ENCODE results near the gene GRAMD2B.
"Not testable (repeated sequence)": the region's sequence is repeated elsewhere in the genome, so short reads cannot be mapped to it uniquely, and the experiment has no call there.

The GRAMD2B gene, protein sequence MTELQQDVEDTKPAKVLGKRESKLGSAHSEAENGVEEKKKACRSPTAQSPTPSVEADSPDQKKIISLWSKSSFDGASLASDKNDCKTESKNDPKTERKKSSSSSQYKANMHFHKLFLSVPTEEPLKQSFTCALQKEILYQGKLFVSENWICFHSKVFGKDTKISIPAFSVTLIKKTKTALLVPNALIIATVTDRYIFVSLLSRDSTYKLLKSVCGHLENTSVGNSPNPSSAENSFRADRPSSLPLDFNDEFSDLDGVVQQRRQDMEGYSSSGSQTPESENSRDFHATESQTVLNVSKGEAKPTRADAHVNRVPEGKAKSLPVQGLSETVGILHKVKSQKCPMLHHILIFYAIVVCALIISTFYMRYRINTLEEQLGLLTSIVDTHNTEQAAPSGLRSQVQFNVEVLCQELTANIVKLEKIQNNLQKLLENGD

DNA sequence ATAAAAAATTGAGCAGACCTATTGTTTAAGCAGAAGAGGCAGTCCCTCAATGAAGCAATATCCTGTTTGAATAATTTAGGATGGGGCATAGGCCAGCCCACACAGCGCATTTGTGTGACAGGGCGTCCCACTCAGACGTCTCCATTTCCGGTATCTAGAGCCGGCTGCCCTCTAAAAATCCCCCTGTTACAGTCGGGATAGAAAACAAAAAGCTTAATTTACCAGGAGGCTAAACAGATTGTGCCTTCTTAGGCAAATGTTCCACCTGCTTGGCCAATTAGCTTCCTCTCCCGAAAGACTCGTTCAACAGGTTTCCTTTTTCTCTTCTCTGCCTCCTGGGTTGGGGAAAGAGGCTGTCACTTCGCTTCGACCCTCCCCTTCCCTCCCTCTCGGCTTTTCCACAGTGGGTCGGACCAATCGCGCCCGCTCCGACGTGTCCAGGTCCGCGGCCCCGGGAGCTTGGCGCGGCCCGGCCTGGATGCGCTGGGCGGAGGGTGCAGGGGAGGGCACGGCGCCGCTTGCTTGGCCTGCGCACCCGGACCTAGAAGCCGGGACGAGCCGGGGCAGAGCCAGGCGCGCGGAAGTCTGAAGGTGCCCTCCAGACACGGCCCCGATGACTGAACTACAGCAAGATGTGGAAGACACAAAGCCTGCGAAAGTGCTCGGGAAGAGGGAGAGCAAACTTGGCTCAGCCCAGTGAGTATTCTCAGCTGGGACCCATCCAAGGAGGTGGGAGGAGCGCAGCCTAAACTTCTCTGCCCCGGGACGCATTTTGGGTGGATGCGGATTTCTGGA is at the start of gene GRAMD2B:
TSS of gene GRAMD2B (plus strand) at position 416 of the 795 bp plus-strand sequence. CDS start at position 614, 198 bp downstream.
- DNase-seq (ENCODE audit: low read depth) = peak; percentile 96
- no peak for TF ChIP-seq CTCF (IDR thresholded peaks at IDR 0.05; ENCODE audit: insufficient read depth, low read depth, low read length, missing control alignments)
- H3K4me3 ChIP-seq (ENCODE audit: low read length) = peak within 1 kb of the TSS; percentile 73

- TF ChIP-seq CTCF (IDR thresholded peaks at IDR 0.05; ENCODE audit: insufficient read depth, low read depth, low read length, missing control alignments) = no peak
- DNase-seq (ENCODE audit: low read depth) = no peak
- H3K4me3 ChIP-seq (ENCODE audit: low read length) = no peak overlapping the region
These were observed 49.1 kb upstream of the GRAMD2B start for GRCh38 chr5:126374109-126374416.

GRCh38 chr5:126376443-126376842 is 46.8 kb upstream of the GRAMD2B start:
- no peak for TF ChIP-seq CTCF (IDR thresholded peaks at IDR 0.05; ENCODE audit: insufficient read depth, low read depth, low read length, missing control alignments)
- DNase-seq (ENCODE audit: low read depth) = no peak
- H3K4me3 ChIP-seq (ENCODE audit: low read length) = no peak overlapping the region

- H3K4me3 ChIP-seq (ENCODE audit: low read length) = no peak overlapping the region
- DNase-seq (ENCODE audit: low read depth) = no peak
- no peak for TF ChIP-seq CTCF (IDR thresholded peaks at IDR 0.05; ENCODE audit: insufficient read depth, low read depth, low read length, missing control alignments)
These were observed 45.8 kb upstream of the GRAMD2B start for GRCh38 chr5:126377424-126377823.

- not testable (repeated sequence) for H3K4me3 ChIP-seq (ENCODE audit: low read length); DNase-seq (ENCODE audit: low read depth)
These were observed 42.9 kb upstream of the GRAMD2B start for GRCh38 chr5:126380316-126380715.

- H3K4me3 ChIP-seq (ENCODE audit: low read length) = no peak overlapping the region
- peak; percentile 36 for DNase-seq (ENCODE audit: low read depth)
- TF ChIP-seq CTCF (IDR thresholded peaks at IDR 0.05; ENCODE audit: insufficient read depth, low read depth, low read length, missing control alignments) = no peak
These were observed 40.0 kb upstream of the GRAMD2B start for GRCh38 chr5:126383246-126383645.

- H3K4me3 ChIP-seq (ENCODE audit: low read length) = no peak overlapping the region
- no peak for TF ChIP-seq CTCF (IDR thresholded peaks at IDR 0.05; ENCODE audit: insufficient read depth, low read depth, low read length, missing control alignments)
- no peak for DNase-seq (ENCODE audit: low read depth)
These were observed 39.4 kb upstream of the GRAMD2B start for GRCh38 chr5:126383776-126384175.
